Activated T-cell treated with anti-CD3 and anti-CD28 coated beads, Interleukin-2, amount 50 U/mL, for 4 hours (primary cell): ENCODE measurements around the gene GFPT2. TPM values are rescaled to one million over a fixed set of nuclear protein-coding genes. Genes with fewer than 3 reads are reported as not detected.

Experiments
- ATAC-seq, 2 donors: fragments of 200-7000 bp; cut with Tn5 transposase; one replicate each; pipeline ENCODE4 v1.10.0; 2021
- DNase-seq: peaks from one replicate; pipeline ENCODE4 v3.0.0-alpha.2; 2020
- H3K27me3 Mint-ChIP-seq: one replicate; pipeline ENCODE4 v1.8.0; 2021; ENCODE audit warnings: low read depth, mixed read lengths
- H3K36me3 Mint-ChIP-seq: one replicate; pipeline ENCODE4 v1.8.0; 2022; ENCODE audit warnings: mixed read lengths; ENCODE audit not compliant: insufficient read depth
- H3K4me1 Mint-ChIP-seq: one replicate; pipeline ENCODE4 v1.8.0; 2021; ENCODE audit warnings: low read depth, mixed read lengths
- H3K4me3 Mint-ChIP-seq: one replicate; pipeline ENCODE4 v1.8.0; 2021; ENCODE audit warnings: mild to moderate bottlenecking, moderate library complexity, mixed read lengths
- H3K9me3 Mint-ChIP-seq: one replicate; pipeline ENCODE4 v1.8.0; 2021; ENCODE audit warnings: mixed read lengths
- total RNA-seq, 3 donors: library from RNA; stranded (reverse); gene quantifications; one replicate each; pipeline ENCODE4 v1.2.1, GENCODE V29; 2021

The GFPT2 gene
- total RNA-seq, result under 1 TPM; 0.30 to 0.48 (median 0.34) TPM

DNA sequence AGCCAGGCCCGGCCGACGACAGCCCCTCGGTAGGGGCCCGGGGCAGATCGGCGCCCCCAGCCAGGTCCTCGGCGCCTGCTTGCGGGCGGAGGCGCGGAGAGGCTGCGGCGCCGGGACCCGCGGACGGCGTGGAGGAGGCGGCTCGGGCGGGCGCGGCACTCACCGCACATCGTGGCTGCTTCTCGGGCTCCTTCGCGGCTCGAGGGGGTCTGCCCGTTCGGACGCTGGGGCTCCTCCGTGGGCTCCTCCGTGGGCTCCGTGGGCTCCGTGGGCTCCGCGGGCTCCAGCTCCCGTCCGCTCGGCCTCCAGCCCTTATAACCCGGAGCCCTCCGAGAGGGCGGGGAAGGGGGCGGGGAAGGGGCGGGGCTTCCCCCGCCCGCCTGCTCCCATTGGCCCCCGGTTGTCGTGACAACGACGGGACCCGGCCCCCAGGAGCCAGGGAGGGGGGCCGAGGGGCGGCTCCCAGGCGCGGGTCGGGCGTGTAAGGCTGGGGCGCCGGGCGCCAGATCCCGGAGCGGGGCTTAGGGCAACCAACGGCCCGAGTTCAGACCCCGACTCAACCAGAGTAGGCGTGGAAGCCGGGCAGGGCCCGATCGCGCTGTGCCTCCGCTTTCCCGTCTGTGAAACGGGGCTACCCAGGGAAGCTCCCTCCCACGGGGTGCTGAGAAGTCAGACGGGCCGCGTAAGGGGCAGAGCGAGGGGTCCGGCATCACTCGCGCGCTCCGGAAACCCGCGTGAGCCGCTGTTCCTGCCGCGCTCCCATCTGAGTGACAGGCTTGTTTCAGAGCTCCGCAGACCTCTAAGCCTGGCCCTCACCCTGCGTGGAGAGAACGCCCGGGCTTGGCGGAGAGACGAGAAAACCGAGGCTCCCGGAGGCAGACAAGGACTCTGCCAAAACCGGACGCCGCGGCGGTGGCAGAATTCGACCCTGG, at the start of gene GFPT2:
Gene GFPT2 (minus strand): TSS at position 289 of the 932 bp plus-strand sequence. CDS start 119 bp downstream, at position 170.
- Mint-ChIP-seq H3K4me3 (peak within 1 kb of the TSS; percentile 75), H3K9me3 (no peaks in the 10 kb centered on the region), H3K4me1 (peaks cover 5% of the 10 kb centered on the region), H3K36me3 (no peaks in the 10 kb centered on the region), H3K27me3 (peaks cover 55% of the 10 kb centered on the region)
- ATAC-seq, result peak; percentile 88 to 93
- peak; percentile 72 for DNase-seq

DNA sequence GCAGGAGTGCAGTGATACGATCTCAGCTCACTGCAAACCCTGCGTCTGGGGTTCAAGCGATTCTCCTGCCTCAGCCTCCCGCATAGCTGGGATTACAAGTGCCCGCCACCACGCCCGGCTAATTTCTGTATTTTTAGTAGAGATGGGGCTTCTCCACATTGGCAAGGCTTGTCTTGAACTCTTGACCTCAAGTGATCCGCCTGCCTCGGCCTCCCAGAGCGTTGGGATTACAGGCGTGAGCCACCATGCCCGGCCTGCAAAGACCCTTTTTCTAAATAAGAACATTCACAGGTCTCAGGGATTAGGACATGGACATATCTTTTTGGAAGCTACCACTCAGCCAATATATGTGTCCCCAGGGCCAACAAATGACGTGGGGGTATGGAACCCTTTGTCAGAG, 49.6 kb upstream of the GFPT2 start:
- DNase-seq (no peak), ATAC-seq (no peak)
- Mint-ChIP-seq H3K36me3 (no peaks in the 10 kb centered on the region), H3K27me3 (peaks cover 10% of the 10 kb centered on the region), H3K4me1 (no peaks in the 10 kb centered on the region), H3K4me3 (no peak overlapping the region), H3K9me3 (peaks cover 4% of the 10 kb centered on the region)

DNA sequence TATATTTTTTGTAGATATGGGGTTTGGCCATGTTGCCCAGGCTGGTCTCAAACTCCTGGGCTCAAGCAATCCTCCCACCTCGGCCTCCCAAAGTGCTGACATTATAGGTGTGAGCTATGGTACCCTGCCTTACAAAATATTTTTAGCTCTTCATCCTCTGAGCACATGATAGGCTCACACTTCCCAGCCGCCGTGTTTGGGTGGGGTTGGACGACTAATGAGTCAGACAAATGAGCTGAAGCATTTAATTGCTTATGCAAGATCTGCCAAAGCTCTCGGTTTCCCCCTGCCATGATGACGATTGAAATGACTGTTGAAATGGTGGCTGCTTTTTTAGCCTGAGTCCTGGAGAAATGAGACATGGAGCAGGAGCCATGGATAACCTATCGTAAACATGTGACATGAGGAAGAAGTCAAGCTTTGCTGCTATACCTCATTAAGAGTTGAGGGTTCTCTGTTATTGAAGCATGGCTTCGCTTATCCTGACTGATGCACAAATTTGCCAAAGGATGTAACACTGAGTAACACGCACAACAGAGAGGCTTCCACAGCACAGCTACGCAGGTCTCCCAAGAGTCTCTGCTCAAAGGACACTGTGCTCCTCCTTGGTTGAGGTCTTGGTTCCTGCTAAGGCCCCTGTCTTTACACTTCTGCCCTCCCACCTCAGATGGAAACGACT, 48.2 kb upstream of the GFPT2 start:
- Mint-ChIP-seq H3K36me3 (no peaks in the 10 kb centered on the region), H3K4me1 (no peaks in the 10 kb centered on the region), H3K4me3 (no peak overlapping the region), H3K27me3 (peaks cover 10% of the 10 kb centered on the region), H3K9me3 (peaks cover 4% of the 10 kb centered on the region)
- no peak for ATAC-seq
- DNase-seq, result no peak

DNA sequence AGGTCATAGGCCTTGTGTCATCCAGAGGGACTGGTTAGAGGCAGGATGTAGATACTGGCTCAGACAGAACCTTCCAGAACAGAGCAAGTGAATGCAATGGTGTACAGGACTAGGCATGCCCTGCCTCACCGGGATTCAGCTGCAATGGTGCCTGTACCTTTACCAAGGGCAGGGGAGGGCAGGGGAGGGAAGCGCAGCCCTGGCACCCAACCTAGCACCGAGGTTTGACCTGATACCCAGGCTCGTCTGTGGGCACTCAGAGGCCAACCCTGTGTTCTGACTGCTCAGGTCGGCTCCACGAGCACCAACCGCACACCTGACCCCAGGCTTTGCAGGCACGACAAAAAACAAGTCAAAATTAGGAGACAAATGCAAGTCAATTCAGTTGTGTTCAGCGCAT, 47.3 kb upstream of the GFPT2 start:
- H3K36me3 Mint-ChIP-seq, result no peaks in the 10 kb centered on the region
- DNase-seq (no peak), ATAC-seq (no peak)
- no peaks in the 10 kb centered on the region for H3K4me1 Mint-ChIP-seq
- peaks cover 4% of the 10 kb centered on the region for H3K9me3 Mint-ChIP-seq
- H3K4me3 Mint-ChIP-seq, result no peak overlapping the region
- peaks cover 10% of the 10 kb centered on the region for H3K27me3 Mint-ChIP-seq

DNA sequence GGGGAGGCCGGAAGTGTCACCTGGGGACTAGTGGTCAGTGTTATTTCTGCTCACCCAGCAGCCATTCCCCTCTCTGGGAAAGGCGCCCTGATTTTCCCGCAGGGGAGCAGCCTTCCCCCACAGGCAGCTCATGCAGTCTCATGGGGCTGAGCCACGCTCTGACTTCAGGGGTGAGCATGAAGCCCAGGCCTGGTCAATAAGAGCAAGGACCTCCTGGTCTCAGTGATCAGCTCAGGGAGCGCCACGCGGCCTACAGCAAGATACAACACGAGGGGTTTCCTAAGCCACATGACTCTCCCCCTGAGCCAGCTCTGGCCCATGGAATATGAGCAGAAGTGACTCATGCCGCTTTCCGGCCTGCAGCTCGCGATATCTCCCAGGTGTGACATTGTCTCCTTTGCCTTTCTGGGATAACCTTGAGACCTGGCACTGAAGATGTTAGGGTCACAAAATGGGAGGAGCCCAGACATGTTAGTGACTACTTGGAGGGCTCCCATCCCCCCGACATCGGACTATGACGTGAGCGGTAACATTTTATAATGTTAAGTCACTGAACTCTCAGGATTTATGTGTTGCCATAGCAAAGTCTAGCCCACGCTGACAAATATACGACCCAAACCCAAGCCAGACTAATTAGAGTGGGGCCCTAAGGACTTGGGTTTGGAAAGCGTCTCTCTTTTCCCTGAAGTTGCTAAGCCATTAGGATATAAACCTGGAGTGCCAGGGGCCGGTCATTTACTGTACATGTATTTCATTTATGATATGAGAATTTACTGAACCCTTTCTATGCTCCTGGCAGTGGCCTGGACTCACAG, 46.5 kb upstream of the GFPT2 start:
- DNase-seq, result no peak
- Mint-ChIP-seq H3K9me3 (peaks cover 4% of the 10 kb centered on the region), H3K4me3 (no peak overlapping the region), H3K4me1 (no peaks in the 10 kb centered on the region), H3K27me3 (peaks cover 10% of the 10 kb centered on the region), H3K36me3 (no peaks in the 10 kb centered on the region)
- no peak for ATAC-seq

DNA sequence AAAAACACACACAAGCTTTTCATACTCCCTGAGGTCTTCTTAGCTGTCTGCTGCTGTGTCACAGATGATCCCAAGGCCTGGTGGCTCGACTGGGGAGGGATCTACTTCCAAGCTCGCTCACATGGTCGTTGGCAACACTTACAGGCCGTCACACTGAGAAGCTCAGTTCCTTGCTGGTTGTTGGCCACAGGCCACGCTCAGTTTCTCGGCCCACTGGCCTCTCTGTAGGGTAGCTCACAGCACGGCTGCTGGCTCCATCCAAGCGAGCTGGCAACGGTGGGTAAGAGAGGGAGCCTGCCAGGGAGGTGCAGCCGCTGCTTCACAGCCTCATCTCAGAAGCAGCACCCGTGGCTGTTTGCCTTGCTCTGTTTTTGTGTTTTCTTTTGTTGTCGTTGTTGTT, 43.8 kb upstream of the GFPT2 start:
- no peaks in the 10 kb centered on the region for H3K4me1 Mint-ChIP-seq
- DNase-seq (no peak), ATAC-seq (no peak)
- H3K27me3 Mint-ChIP-seq, result peaks cover 9% of the 10 kb centered on the region
- H3K9me3 Mint-ChIP-seq, result no peaks in the 10 kb centered on the region
- no peaks in the 10 kb centered on the region for H3K36me3 Mint-ChIP-seq
- no peak overlapping the region for H3K4me3 Mint-ChIP-seq

DNA sequence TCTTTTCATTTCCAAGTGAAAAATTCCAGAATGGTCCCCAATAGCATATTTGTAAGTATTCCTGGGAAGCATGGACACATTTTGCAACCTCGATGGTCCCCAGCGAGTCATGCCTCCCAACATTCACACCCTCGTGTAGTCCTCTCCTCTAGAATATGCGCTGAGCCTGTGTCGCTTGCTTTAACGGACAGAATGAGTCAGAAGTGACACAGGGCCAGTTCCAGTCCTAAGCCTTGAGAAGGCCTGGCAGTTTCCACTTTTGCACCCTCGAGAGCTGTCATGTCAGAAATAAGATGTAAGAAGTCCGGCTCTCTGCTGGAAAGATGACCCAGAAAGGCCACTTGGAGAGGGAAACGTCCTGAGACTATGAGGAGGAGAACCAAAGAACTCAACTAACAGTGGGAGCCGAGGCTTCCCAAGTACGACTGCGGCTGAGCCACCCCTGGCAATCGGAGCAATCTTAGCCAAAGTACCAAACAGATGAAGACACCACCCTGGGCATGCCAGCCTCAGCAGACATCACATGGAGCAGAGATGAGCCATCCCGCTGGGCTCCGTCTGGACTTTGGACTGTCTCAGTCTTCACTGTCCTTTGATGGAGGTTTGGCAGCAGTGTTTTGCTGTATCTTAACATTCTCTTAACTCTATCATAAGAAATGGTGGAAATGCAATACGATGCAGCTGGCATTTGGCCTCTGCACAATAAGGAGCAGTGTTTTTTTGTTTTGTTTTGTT, 42.6 kb upstream of the GFPT2 start:
- DNase-seq (no peak), ATAC-seq (no peak)
- Mint-ChIP-seq H3K27me3 (peaks cover 5% of the 10 kb centered on the region), H3K36me3 (no peaks in the 10 kb centered on the region), H3K9me3 (no peaks in the 10 kb centered on the region), H3K4me3 (no peak overlapping the region), H3K4me1 (no peaks in the 10 kb centered on the region)

DNA sequence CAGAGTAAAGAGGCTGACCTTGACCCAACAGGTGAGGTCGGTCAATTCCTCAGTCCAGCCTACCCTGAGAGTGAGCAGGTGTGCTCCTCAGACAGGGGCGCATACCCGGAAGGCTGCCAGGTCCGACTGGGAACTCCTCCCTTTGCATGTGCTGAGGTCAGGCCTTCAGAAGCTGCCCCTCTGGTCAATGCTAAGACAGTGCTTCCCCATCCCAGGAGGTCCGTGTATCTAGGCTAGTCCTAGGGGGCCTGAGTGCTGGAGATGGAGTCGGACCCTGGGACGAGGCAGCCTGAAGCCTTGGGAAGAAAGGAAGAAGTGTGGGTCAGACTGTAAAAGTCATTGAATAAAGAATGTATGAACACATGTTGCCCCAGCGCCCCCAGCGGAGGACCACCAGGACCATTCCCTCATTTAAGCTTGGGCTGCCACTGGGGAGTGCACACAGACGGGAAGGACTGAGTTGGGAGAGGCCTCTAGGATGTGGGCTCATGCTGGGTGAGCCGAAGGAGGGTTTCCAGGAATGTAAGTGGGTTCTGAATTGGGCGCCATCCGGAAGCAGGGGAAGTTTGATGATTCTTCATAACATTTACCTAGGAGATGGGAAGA, 41.0 kb upstream of the GFPT2 start:
- ATAC-seq, result no peak

DNA sequence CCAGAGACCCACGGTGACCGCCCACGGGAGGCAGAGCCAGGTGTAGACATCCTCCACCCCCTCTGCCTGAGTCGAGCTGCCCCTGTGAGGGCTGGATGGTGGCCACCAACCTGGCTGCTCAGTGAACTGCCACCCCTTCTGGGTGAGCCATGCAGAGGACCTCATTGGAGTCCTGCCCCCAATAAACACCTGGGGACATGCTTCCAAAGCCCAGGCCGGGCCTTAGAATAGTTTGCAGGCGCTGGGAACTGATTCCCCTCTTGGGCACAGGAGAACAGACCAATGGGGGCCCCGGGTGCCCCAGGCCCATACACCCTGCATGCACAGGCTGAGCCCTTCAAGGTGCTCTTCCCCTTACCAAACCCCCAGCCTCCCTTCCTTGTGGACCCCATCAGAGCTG, 38.1 kb upstream of the GFPT2 start:
- H3K27me3 Mint-ChIP-seq, result peaks cover 5% of the 10 kb centered on the region

More for the DNA sequence above, 41.0 kb upstream of the GFPT2 start:
- H3K4me1 Mint-ChIP-seq, result no peaks in the 10 kb centered on the region
- peaks cover 5% of the 10 kb centered on the region for H3K27me3 Mint-ChIP-seq
- no peak for DNase-seq
- H3K9me3 Mint-ChIP-seq, result no peaks in the 10 kb centered on the region
- no peak overlapping the region for H3K4me3 Mint-ChIP-seq
- H3K36me3 Mint-ChIP-seq, result no peaks in the 10 kb centered on the region

DNA sequence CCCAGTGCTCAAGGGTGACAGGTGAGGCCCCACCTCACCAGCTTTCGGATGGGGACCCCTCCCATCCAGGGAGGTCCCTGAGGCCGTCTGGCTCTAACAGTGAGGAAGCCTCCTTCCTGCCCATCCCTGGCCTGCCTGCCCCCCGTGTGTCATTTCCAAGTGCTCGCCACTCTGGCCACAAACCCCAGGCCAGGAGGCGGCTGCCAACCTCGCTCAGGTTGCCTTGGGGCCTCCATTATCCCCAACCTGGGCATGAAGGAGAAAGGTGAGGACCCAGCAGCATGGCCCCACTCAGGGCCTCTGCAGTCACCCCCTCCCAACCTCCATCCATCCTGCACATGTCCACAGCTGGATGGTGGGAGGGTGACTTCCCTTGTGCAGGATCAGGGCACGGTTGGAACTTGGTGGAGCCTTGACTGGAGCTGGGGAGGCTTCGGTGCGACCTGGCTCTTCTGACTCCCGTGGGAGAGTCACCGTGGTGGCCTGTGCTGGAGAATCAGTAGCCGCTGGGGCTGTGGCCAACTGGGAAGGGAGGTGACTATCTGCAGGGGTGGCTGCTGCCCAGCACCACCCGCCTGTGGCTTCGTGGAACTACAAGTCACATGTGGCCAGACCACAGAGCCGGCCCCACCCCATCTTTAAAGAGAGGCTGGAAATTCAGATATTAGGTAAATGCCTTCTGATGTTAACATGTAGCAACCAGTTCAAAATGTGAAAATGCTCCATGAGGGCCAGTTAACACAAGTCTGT, 37.5 kb upstream of the GFPT2 start:
- H3K36me3 Mint-ChIP-seq, result no peaks in the 10 kb centered on the region
- DNase-seq (no peak), ATAC-seq (no peak)

More for the DNA sequence above, 38.1 kb upstream of the GFPT2 start:
- no peaks in the 10 kb centered on the region for H3K9me3 Mint-ChIP-seq
- DNase-seq (no peak), ATAC-seq (no peak)
- no peaks in the 10 kb centered on the region for H3K4me1 Mint-ChIP-seq
- no peak overlapping the region for H3K4me3 Mint-ChIP-seq
- no peaks in the 10 kb centered on the region for H3K36me3 Mint-ChIP-seq

DNA sequence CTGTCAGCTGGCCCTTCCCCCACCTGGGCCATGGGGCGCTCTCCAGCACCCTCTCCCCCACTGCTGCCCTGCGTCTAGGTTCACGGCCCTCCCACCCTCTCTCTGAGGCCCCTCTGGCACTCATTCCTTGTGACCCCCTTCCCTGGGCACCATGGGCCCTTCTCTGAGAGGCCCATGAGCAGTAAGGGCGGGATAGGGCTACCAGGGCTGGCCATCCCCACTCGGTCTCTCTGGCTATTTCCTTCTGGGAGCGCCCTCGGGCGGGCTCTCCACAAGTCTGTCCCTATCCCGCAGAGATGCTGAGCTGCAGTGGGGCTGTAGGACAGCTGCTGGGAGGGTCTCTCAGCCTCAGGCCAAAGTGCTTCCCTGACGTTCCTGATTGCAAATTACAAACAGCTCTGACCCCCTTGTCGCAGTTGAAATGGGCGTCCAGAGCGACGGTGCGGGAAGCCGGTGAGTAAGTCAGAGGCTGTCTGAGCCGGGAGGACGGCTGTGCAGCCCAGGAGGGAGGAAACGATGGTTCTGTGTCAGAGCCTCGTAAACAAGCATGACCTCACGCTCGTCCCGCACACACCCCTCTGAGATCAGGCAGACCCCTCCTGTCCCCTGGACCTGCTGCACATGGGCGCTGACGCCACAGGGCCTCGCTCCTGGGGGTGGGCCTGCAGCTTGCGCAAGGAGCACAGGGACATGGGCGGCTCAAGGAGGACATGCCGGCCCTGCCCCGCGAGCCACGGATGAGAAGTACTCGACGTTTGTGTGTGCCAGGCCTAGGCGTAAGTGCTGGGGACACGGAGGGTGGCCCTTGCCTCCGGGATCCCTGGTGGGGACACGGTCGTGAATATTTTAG, 36.3 kb upstream of the GFPT2 start:
- DNase-seq (no peak), ATAC-seq (no peak)
- Mint-ChIP-seq H3K36me3 (no peaks in the 10 kb centered on the region), H3K9me3 (no peaks in the 10 kb centered on the region), H3K4me1 (no peaks in the 10 kb centered on the region), H3K27me3 (peaks cover 6% of the 10 kb centered on the region), H3K4me3 (no peak overlapping the region)

More for the DNA sequence above, 37.5 kb upstream of the GFPT2 start:
- Mint-ChIP-seq H3K4me1 (no peaks in the 10 kb centered on the region), H3K4me3 (no peak overlapping the region), H3K27me3 (peaks cover 5% of the 10 kb centered on the region), H3K9me3 (no peaks in the 10 kb centered on the region)

DNA sequence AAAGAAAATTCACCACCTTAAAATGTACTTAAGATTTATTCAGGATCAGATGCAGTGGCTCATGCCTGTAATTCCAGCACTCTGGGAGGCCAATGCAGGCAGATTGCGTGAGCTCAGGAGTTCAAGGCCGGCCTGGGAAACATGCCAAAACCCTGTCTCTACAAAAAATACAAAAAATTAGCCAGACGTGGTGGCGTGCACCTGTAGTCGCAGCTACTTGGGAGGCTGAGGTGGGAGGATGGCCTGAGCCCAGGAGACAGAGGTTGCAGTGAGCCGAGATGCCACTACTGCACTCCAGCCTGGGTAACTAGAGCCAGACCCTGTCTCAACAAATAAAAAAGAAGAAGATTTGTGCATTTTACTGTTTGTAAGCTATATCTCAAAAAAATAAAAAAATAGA, 34.7 kb upstream of the GFPT2 start:
- Mint-ChIP-seq H3K4me1 (no peaks in the 10 kb centered on the region), H3K4me3 (no peak overlapping the region), H3K9me3 (no peaks in the 10 kb centered on the region), H3K27me3 (peaks cover 4% of the 10 kb centered on the region), H3K36me3 (no peaks in the 10 kb centered on the region)
- ATAC-seq, result no peak
- no peak for DNase-seq
